Measurements from ENCODE around the gene SCUBE1.

The SCUBE1 gene

GRCh38 chr22:43153899-43154298, 189.3 kb downstream of the SCUBE1 start:
- DNase-seq (ENCODE audit: low read depth): no peak
- TF ChIP-seq CTCF (IDR thresholded peaks at IDR 0.05; ENCODE audit: insufficient read depth, low read depth, low read length, missing control alignments): no peak
- H3K4me3 ChIP-seq (ENCODE audit: low read depth, low read length): peak overlapping the region; percentile 1; the same call in 1 of the 2 replicates

- peak overlapping the region; percentile 69 for H3K4me3 ChIP-seq (ENCODE audit: low read depth, low read length)
- peak; percentile 51 for DNase-seq (ENCODE audit: low read depth)
- no peak for TF ChIP-seq CTCF (IDR thresholded peaks at IDR 0.05; ENCODE audit: insufficient read depth, low read depth, low read length, missing control alignments)
Observed at GRCh38 chr22:43152357-43153071, 190.7 kb downstream of the SCUBE1 start.

GRCh38 chr22:43152003-43152356, 191.2 kb downstream of the SCUBE1 start:
- TF ChIP-seq CTCF (IDR thresholded peaks at IDR 0.05; ENCODE audit: insufficient read depth, low read depth, low read length, missing control alignments): no peak

GRCh38 chr22:43151251-43152002, 191.7 kb downstream of the SCUBE1 start, which contains the start of gene TSPO:
TSS of gene TSPO (plus strand) at chr22:43151559. CDS start at chr22:43159239, 7,680 bp downstream.
- DNase-seq (ENCODE audit: low read depth): peak; percentile 42
- TF ChIP-seq CTCF (IDR thresholded peaks at IDR 0.05; ENCODE audit: insufficient read depth, low read depth, low read length, missing control alignments): no peak
- peak within 1 kb of the TSS; percentile 69 for H3K4me3 ChIP-seq (ENCODE audit: low read depth, low read length)

More at GRCh38 chr22:43152003-43152356, 191.2 kb downstream of the SCUBE1 start:
- H3K4me3 ChIP-seq (ENCODE audit: low read depth, low read length): peak overlapping the region; percentile 69
- no peak for DNase-seq (ENCODE audit: low read depth)

- no peak for DNase-seq (ENCODE audit: low read depth)
- peak overlapping the region; percentile 69 for H3K4me3 ChIP-seq (ENCODE audit: low read depth, low read length)
- TF ChIP-seq CTCF (IDR thresholded peaks at IDR 0.05; ENCODE audit: insufficient read depth, low read depth, low read length, missing control alignments): no peak
Observed at GRCh38 chr22:43150731-43151206, 192.4 kb downstream of the SCUBE1 start.

GRCh38 chr22:43148581-43148980, 194.6 kb downstream of the SCUBE1 start:
- H3K4me3 ChIP-seq (ENCODE audit: low read depth, low read length): no peak overlapping the region
- TF ChIP-seq CTCF (IDR thresholded peaks at IDR 0.05; ENCODE audit: insufficient read depth, low read depth, low read length, missing control alignments): no peak
- no peak for DNase-seq (ENCODE audit: low read depth)
